ENCODE results near the gene ASTE1. TPM values are rescaled to one million over a fixed set of nuclear protein-coding genes. Genes with fewer than 3 reads are reported as not detected.

ASTE1 gene
- total and polyA plus RNA-seq, 2 of the 8 experiments (the other 6 are each of a cell fraction or from before 2014, with no cell fraction given) = 6.4 TPM; not detected in 1

DNA sequence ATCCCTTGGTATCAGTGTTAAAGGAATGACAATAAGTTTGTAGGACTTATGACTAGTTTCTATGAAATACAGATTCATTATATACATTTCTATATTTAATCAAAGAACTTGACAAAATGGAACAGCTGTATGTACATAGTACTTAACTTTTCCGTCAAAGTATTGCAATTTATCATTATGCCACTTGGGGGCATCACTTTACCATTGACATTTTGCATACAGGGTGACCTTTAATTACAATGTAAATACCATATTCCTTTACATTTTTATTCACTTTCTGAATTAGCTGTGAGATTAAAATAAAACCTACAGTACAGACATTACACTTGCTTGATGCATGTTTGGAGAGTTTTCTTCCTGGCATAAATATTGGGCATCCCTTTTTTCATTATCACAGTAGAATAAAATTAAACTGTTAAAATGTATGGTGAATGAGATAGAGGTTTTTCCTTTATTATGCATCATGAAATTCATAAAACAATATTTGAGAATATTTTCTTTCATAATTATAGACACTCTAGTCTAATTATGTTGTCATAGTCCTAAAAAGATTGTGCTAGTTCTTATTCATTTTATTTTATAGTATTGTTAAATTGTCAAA, 7.0 kb upstream of the ASTE1 start (continued):
- no peak for TF ChIP-seq KDM5A (IDR thresholded peaks at IDR 0.05; ENCODE audit: low read length)
- no peak for TF ChIP-seq EGR1 (IDR thresholded peaks at IDR 0.05; ENCODE audit: borderline replicate concordance, low read depth, low read length)
- no peak for TF ChIP-seq POU5F1 (IDR thresholded peaks at IDR 0.05; ENCODE audit: low read depth, low read length)
- peak; percentile 67 to 77 for TF ChIP-seq RAD21 (IDR thresholded peaks at IDR 0.05 in 1 of 2, conservative IDR thresholded peaks at IDR 0.05 in 1 of 2; ENCODE audit: low read depth in 2 of 2, low read length in 2 of 2)
